GM12878 (cell line): ENCODE data around the gene DHCR24. TPM values are rescaled to one million over a fixed set of nuclear protein-coding genes. Genes with fewer than 3 reads are reported as not detected.
"Not testable (repeated sequence)": the region's sequence is repeated elsewhere in the genome, so short reads cannot be mapped to it uniquely, and the experiment has no call there.

Experiments used
- ATAC-seq: fragments of 200-7000 bp; cut with Tn5 transposase; 3 replicates; pipeline ENCODE4 v1.9.1; 2020; ENCODE audit warnings: mild to moderate bottlenecking, moderate library complexity
- BruUV-seq: library from RNA; stranded (reverse); fragments of 400-500 nt; replicated peaks from 2 replicates; lab custom pipeline; 2021; lab: Mats Ljungman, UMichigan
- CTCF ChIA-PET: fragments of 300-600 bp; sonication (Branson Sonifier 250); formaldehyde crosslinking; extraction: SDS; loops from one replicate; lab custom pipeline; 2021; ENCODE audit warnings: inconsistent platforms; lab: Yijun Ruan, JAX
- POLR2A ChIA-PET: fragments of 350-600 bp; formaldehyde crosslinking; extraction: SDS; loops from one replicate; lab custom pipeline; 2021; ENCODE audit warnings: inconsistent platforms; lab: Charles Lee
- RAD21 ChIA-PET: fragments of 300-600 bp; sonication (Branson Sonifier 250); formaldehyde crosslinking; loops from one replicate; lab custom pipeline; 2023; ENCODE audit warnings: antibody characterized with exemption; ENCODE audit not compliant: unreplicated experiment; lab: Charles Lee
- SMC1A ChIA-PET: fragments of 300-600 bp; sonication (Branson Sonifier 250); formaldehyde crosslinking; loops from one replicate; lab custom pipeline; 2023; ENCODE audit not compliant: unreplicated experiment, uncharacterized antibody; lab: Charles Lee
- DNase-seq: peaks from one replicate; pipeline ENCODE4 v3.0.0-alpha.2; 2011; ENCODE audit warnings: low read depth, low spot score
- FAIRE-seq: peaks from 3 replicates; lab custom pipeline; 2011; peaks lifted over from hg19 to GRCh38; lab: Jason Lieb, UNC
- H2AFZ ChIP-seq: 2 replicates; pipeline ENCODE4 v1.6.0; 2011; ENCODE audit warnings: low read depth, low read length, control low read depth; ENCODE audit not compliant: control insufficient read depth
- H3K27ac ChIP-seq: 2 replicates; pipeline ENCODE4 v1.5.1; 2011; ENCODE audit warnings: control low read depth; ENCODE audit not compliant: control insufficient read depth, insufficient read depth
- H3K27me3 ChIP-seq, 2 experiments: replicated peaks in 1 of 2; 2 replicates each; pipeline versions ENCODE4 v1.6.0 to v1.6.1; 2011; ENCODE audit warnings: low read length in 1 of 2; ENCODE audit not compliant: control insufficient read depth in 2 of 2, insufficient read depth in 2 of 2
- H3K36me3 ChIP-seq, 2 experiments: 2 replicates each; pipeline ENCODE4 v1.5.1; 2011; ENCODE audit warnings: low read length in 1 of 2; ENCODE audit not compliant: control insufficient read depth in 2 of 2, insufficient read depth in 2 of 2
- H3K4me1 ChIP-seq: 2 replicates; pipeline ENCODE4 v1.6.1; 2011; ENCODE audit warnings: mild to moderate bottlenecking, low read length, moderate library complexity, mixed read lengths; ENCODE audit not compliant: control insufficient read depth, insufficient read depth
- H3K4me2 ChIP-seq: 2 replicates; pipeline ENCODE4 v1.6.0; 2011; ENCODE audit warnings: control low read depth; ENCODE audit not compliant: control insufficient read depth, insufficient read depth
- H3K4me3 ChIP-seq: fragments of 200-600 bp; sonication (generic); 2 replicates; pipeline ENCODE4 v1.5.1; 2016
- H3K79me2 ChIP-seq: 2 replicates; pipeline ENCODE4 v1.6.0; 2011; ENCODE audit warnings: low read length; ENCODE audit not compliant: control insufficient read depth, insufficient read depth
- H3K9ac ChIP-seq: 2 replicates; pipeline ENCODE4 v1.8.0; 2011; ENCODE audit warnings: low read length, control low read depth, mixed read lengths; ENCODE audit not compliant: control insufficient read depth, insufficient read depth
- H3K9me3 ChIP-seq: replicated peaks from 3 replicates; pipeline ENCODE4 v1.5.1; 2011; ENCODE audit warnings: mild to moderate bottlenecking, low read length; ENCODE audit not compliant: control insufficient read depth, insufficient read depth
- H4K20me1 ChIP-seq: 2 replicates; pipeline ENCODE4 v1.6.0; 2011; ENCODE audit not compliant: control insufficient read depth, insufficient read depth
- BCL11A ChIP-seq: IDR thresholded peaks from 2 replicates; pipeline ENCODE4 v1.6.1; 2011; ENCODE audit warnings: low read depth, low read length
- CBX5 ChIP-seq: sonication (generic); IDR thresholded peaks from 2 replicates; pipeline ENCODE4 v1.6.1; 2016; ENCODE audit warnings: low read depth, moderate library complexity, mild to moderate bottlenecking, inconsistent platforms
- DPF2 ChIP-seq: fragments of 450-650 bp; IDR thresholded peaks from 2 replicates; pipeline ENCODE4 v1.6.1; 2017; ENCODE audit warnings: mild to moderate bottlenecking
- FOXK2 ChIP-seq: fragments of 450-650 bp; IDR thresholded peaks from 2 replicates; pipeline ENCODE4 v1.6.1; 2017; ENCODE audit warnings: mild to moderate bottlenecking, moderate library complexity
- GABPA ChIP-seq: IDR thresholded peaks from 2 replicates; pipeline ENCODE4 v1.6.1; 2014; ENCODE audit warnings: antibody characterized with exemption, low read depth, mild to moderate bottlenecking, inconsistent platforms
- NFYB ChIP-seq: IDR thresholded peaks from 2 replicates; pipeline ENCODE4 v1.6.1; 2011; ENCODE audit warnings: low read depth, mild to moderate bottlenecking, low read length, improper control_type of control experiment, moderate library complexity; ENCODE audit not compliant: insufficient read depth
- RAD51 ChIP-seq: fragments of 450-650 bp; IDR thresholded peaks from 2 replicates; pipeline ENCODE4 v1.6.1; 2016; ENCODE audit warnings: moderate library complexity, mild to moderate bottlenecking, inconsistent platforms
- USF1 ChIP-seq: IDR thresholded peaks from 2 replicates; pipeline ENCODE4 v1.6.1; 2011; ENCODE audit warnings: borderline replicate concordance, low read depth, mild to moderate bottlenecking, moderate library complexity, mixed read lengths, low read length; ENCODE audit not compliant: insufficient read depth; ENCODE audit errors: extremely low read length
- ZBTB4 ChIP-seq: fragments of 450-650 bp; formaldehyde crosslinking; IDR thresholded peaks from 2 replicates; pipeline ENCODE4 v1.4.0; 2022; ENCODE audit warnings: mild to moderate bottlenecking, moderate library complexity
- ZNF274 ChIP-seq: IDR thresholded peaks from one replicate; pipeline ENCODE4 v1.8.0; 2011; ENCODE audit not compliant: insufficient read length, insufficient read depth
- WGBS: methylation state at CpG from one replicate; pipeline ENCODE4 v1.1.6; 2016; ENCODE audit warnings: low lambda C conversion rate; ENCODE audit not compliant: insufficient replicate concordance, insufficient coverage; ENCODE audit errors: missing lambda C conversion rate; 5-methylcytosine and 5-hydroxymethylcytosine counted together
- in situ Hi-C: fragments of 300-500 bp; cut with MboI; formaldehyde crosslinking; loops from 9 replicates; pipeline ENCODE4 v1.14.3; 2018; ENCODE audit warnings: mixed read lengths
- intact Hi-C: fragments of 100-400 bp; cut with micrococcal nuclease; formaldehyde crosslinking; loops from one replicate; pipeline ENCODE4 v1.14.2; 2022; ENCODE audit not compliant: unreplicated experiment
- polyA plus RNA-seq, 11 experiments: library from polyadenylated mRNA; depleted of rRNA in 4 of 11; unstranded in 6 of 11; stranded (reverse) in 5 of 11; fragments of >200 nt; fragmentation: Nextera tagmentation in 4 of 11; fragmentation: Illumina TruSeq in 1 of 11; extraction: Ambion mirVana in 4 of 11; extraction: Trizol in 1 of 11; gene quantifications; 1 replicate in 1 of 11; 2 replicates in 10 of 11; pipeline versions ENCODE4 v1.2.1 to v1.2.3, GENCODE V29; 2011 to 2016; ENCODE audit warnings: inconsistent platforms in 2 of 11, missing spikeins in 2 of 11, low read depth in 1 of 11
- total RNA-seq, 4 experiments: library from RNA; depleted of rRNA in 3 of 4; stranded (reverse); fragments of >200 nt in 3 of 4; fragmentation: Illumina TruSeq in 1 of 4; extraction: Trizol in 1 of 4; gene quantifications; 2 replicates each; pipeline versions ENCODE4 v1.2.1 to v1.2.3, GENCODE V29; 2013 to 2021

Gene DHCR24
- total and polyA plus RNA-seq, 10 of the 15 experiments (the other 5 are each of a cell fraction or from before 2014, with no cell fraction given), result 23.3 to 169 (median 120) TPM

GRCh38 chr1:54934869-54935268 is 47.9 kb upstream of the DHCR24 start:
- Histone ChIP-seq H2AFZ (no peak overlapping the region), H4K20me1 (no peaks in the 10 kb centered on the region), H3K4me1 (no peaks in the 10 kb centered on the region), H3K27ac (no peak overlapping the region), H3K36me3 (no peaks in the 10 kb centered on the region), H3K79me2 (no peaks in the 10 kb centered on the region), H3K9me3 (no peaks in the 10 kb centered on the region), H3K4me3 (no peak overlapping the region), H3K9ac (no peak overlapping the region), H3K27me3 (no peaks in the 10 kb centered on the region; a peak in 1 of 4 replicates), H3K4me2 (no peak overlapping the region)
- intact Hi-C loops (no loop called here), in situ Hi-C loops (no loop called here)
- ChIA-PET SMC1A (interaction anchor here (1.6 to 1.7 kb wide), 2 partner anchors 10 to 16 kb away, joined by 3 read pairs; no protein-coding TSS in a partner anchor), CTCF (interaction anchor here (3.0 kb wide), 1 partner anchor 10 kb away, joined by 16 read pairs; no protein-coding TSS in a partner anchor), RAD21 (interaction anchor here (0.5 kb wide), 1 partner anchor 55 kb away, joined by 3 read pairs; no protein-coding TSS in a partner anchor), POLR2A (interaction anchor here (0.5 to 0.6 kb wide), 2 partner anchors 40 to 622 kb away, joined by 3 to 4 read pairs; no protein-coding TSS in a partner anchor)
- FAIRE-seq (no peak), ATAC-seq (no peak), DNase-seq (no peak)
- no peak for TF ChIP-seq DPF2
- no peak for TF ChIP-seq FOXK2
- TF ChIP-seq GABPA, result no peak
- no peak for TF ChIP-seq BCL11A
- TF ChIP-seq NFYB, result no peak
- no peak for TF ChIP-seq USF1
- no peak for TF ChIP-seq ZNF274
- no peak for TF ChIP-seq ZBTB4 (CRISPR knock-in tag)
- no peak for TF ChIP-seq RAD51
- no peak for TF ChIP-seq CBX5
- no TSS peak for BruUV-seq

GRCh38 chr1:54934081-54934480 is 47.1 kb upstream of the DHCR24 start:
- H3K4me3 ChIP-seq, DNase-seq, intact Hi-C loops, H4K20me1 ChIP-seq, FAIRE-seq, BruUV-seq, H3K4me1 ChIP-seq, in situ Hi-C loops, H2AFZ ChIP-seq, ATAC-seq, POLR2A ChIA-PET, H3K27ac ChIP-seq, H3K9me3 ChIP-seq, RAD21 ChIA-PET, H3K9ac ChIP-seq, H3K4me2 ChIP-seq, H3K36me3 ChIP-seq, H3K27me3 ChIP-seq, H3K79me2 ChIP-seq: not testable (repeated sequence)
- CTCF ChIA-PET, result interaction anchor here (1.1 to 3.0 kb wide), 2 partner anchors 11 to 45 kb away, joined by 3 to 16 read pairs; no protein-coding TSS in a partner anchor
- WGBS, result 65% methylated on average over 6 of the region's 6 CpGs
- SMC1A ChIA-PET, result interaction anchor here (1.7 kb wide), 1 partner anchor 17 kb away, joined by 3 read pairs; no protein-coding TSS in a partner anchor
